Caco-2 (cell line): ENCODE data around the gene CXCL8. TPM values are rescaled to one million over a fixed set of nuclear protein-coding genes. Genes with fewer than 3 reads are reported as not detected.

Source experiments
- BruUV-seq: library from RNA; stranded (reverse); fragments of 400-500 nt; replicated peaks from 2 replicates; lab custom pipeline; 2021; lab: Mats Ljungman, UMichigan
- CTCF ChIA-PET: fragments of 300-600 bp; sonication (Branson Sonifier 250); formaldehyde crosslinking; loops from one replicate; lab custom pipeline; 2022; ENCODE audit warnings: antibody characterized with exemption; lab: Charles Lee
- POLR2A ChIA-PET: fragments of 300-600 bp; sonication (Branson Sonifier 250); formaldehyde crosslinking; loops from one replicate; lab custom pipeline; 2022; ENCODE audit warnings: antibody characterized with exemption; lab: Charles Lee
- DNase-seq, 2 experiments: peaks; one replicate each; pipeline versions ENCODE4 v3.0.0 to v3.0.0-alpha.2; 2020 to 2022
- H3K27me3 ChIP-seq: replicated peaks from 2 replicates; pipeline ENCODE4 v1.6.0; 2011; ENCODE audit warnings: low read length; ENCODE audit not compliant: control insufficient read depth, insufficient read depth
- H3K36me3 ChIP-seq: 2 replicates; pipeline ENCODE4 v1.5.1; 2011; ENCODE audit warnings: low read length; ENCODE audit not compliant: control insufficient read depth, insufficient read depth
- H3K4me1 ChIP-seq: fragments of 250-450 bp; sonication (Bioruptor Pico); 2 replicates; pipeline ENCODE4 v1.5.1; 2020; ENCODE audit warnings: mild to moderate bottlenecking
- H3K4me3 ChIP-seq: 2 replicates; pipeline ENCODE4 v1.5.1; 2011; ENCODE audit warnings: low read depth, mild to moderate bottlenecking, control low read depth, low read length
- H3K9me3 ChIP-seq: fragments of 250-450 bp; sonication (Bioruptor Pico); 2 replicates; pipeline ENCODE4 v1.5.1; 2020; ENCODE audit warnings: mild to moderate bottlenecking, moderate library complexity
- H3K27ac Mint-ChIP-seq: one replicate; pipeline ENCODE4 v1.8.0; 2022; ENCODE audit warnings: mixed read lengths; ENCODE audit not compliant: unreplicated experiment
- H3K27me3 Mint-ChIP-seq: one replicate; pipeline ENCODE4 v1.8.0; 2022; ENCODE audit warnings: mixed read lengths; ENCODE audit not compliant: insufficient read depth, unreplicated experiment
- H3K36me3 Mint-ChIP-seq: one replicate; pipeline ENCODE4 v1.8.0; 2022; ENCODE audit warnings: mild to moderate bottlenecking, mixed read lengths; ENCODE audit not compliant: insufficient read depth, unreplicated experiment
- H3K4me1 Mint-ChIP-seq: one replicate; pipeline ENCODE4 v1.8.0; 2022; ENCODE audit warnings: low read depth, mixed read lengths; ENCODE audit not compliant: unreplicated experiment
- H3K4me3 Mint-ChIP-seq: one replicate; pipeline ENCODE4 v1.8.0; 2022; ENCODE audit warnings: mild to moderate bottlenecking, moderate library complexity, mixed read lengths; ENCODE audit not compliant: unreplicated experiment
- H3K9me3 Mint-ChIP-seq: one replicate; pipeline ENCODE4 v1.8.0; 2022; ENCODE audit warnings: mixed read lengths; ENCODE audit not compliant: unreplicated experiment
- intact Hi-C: fragments of 100-400 bp; cut with micrococcal nuclease; formaldehyde crosslinking; loops from one replicate; pipeline ENCODE4 v1.10.0; 2022; ENCODE audit not compliant: unreplicated experiment
- total RNA-seq: library from RNA; stranded (reverse); gene quantifications from 2 replicates; pipeline ENCODE4 v1.2.3, GENCODE V29; 2022
- TF ChIP-seq, protein P1 (sequence below), 2 experiments: fragments of 200-600 bp in 1 of 2; IDR thresholded peaks; 1 replicate in 1 of 2; 2 replicates in 1 of 2; pipeline versions ENCODE4 v1.5.1 to v1.8.0; 2011 to 2022; ENCODE audit warnings: antibody characterized with exemption in 1 of 2, control low read depth in 1 of 2, inconsistent platforms in 1 of 2, low read depth in 1 of 2, low read length in 1 of 2, mild to moderate bottlenecking in 1 of 2, moderate library complexity in 1 of 2; ENCODE audit not compliant: insufficient read depth in 1 of 2, severe bottlenecking in 1 of 2, unreplicated experiment in 1 of 2

Gene CXCL8
- total RNA-seq, 1 experiment from 2014 or later: 0.18 TPM

GRCh38 chr4:73761856-73762255 is 21.5 kb downstream of the CXCL8 start:
- no peaks in the 10 kb centered on the region for H3K36me3 ChIP-seq
- no TSS peak for BruUV-seq
- H3K36me3 Mint-ChIP-seq: no peaks in the 10 kb centered on the region
- no peaks in the 10 kb centered on the region for H3K4me1 Mint-ChIP-seq
- CTCF ChIA-PET: no interaction called here
- intact Hi-C loops: no loop called here
- no peaks in the 10 kb centered on the region for H3K27me3 ChIP-seq
- no peaks in the 10 kb centered on the region for H3K9me3 ChIP-seq
- POLR2A ChIA-PET: no interaction called here
- no peaks in the 10 kb centered on the region for H3K4me1 ChIP-seq
- DNase-seq: no peak
- H3K4me3 ChIP-seq: no peak overlapping the region
- H3K27ac Mint-ChIP-seq: no peak overlapping the region
- TF ChIP-seq, protein P1, sequence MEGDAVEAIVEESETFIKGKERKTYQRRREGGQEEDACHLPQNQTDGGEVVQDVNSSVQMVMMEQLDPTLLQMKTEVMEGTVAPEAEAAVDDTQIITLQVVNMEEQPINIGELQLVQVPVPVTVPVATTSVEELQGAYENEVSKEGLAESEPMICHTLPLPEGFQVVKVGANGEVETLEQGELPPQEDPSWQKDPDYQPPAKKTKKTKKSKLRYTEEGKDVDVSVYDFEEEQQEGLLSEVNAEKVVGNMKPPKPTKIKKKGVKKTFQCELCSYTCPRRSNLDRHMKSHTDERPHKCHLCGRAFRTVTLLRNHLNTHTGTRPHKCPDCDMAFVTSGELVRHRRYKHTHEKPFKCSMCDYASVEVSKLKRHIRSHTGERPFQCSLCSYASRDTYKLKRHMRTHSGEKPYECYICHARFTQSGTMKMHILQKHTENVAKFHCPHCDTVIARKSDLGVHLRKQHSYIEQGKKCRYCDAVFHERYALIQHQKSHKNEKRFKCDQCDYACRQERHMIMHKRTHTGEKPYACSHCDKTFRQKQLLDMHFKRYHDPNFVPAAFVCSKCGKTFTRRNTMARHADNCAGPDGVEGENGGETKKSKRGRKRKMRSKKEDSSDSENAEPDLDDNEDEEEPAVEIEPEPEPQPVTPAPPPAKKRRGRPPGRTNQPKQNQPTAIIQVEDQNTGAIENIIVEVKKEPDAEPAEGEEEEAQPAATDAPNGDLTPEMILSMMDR (IDR thresholded peaks at IDR 0.05; ENCODE audit: insufficient read depth in 1 of 2, low read depth in 1 of 2, low read length in 1 of 2, severe bottlenecking in 1 of 2, unreplicated experiment in 1 of 2): no peak
- no peaks in the 10 kb centered on the region for H3K9me3 Mint-ChIP-seq
- H3K4me3 Mint-ChIP-seq: no peak overlapping the region
- peaks cover 4% of the 10 kb centered on the region for H3K27me3 Mint-ChIP-seq

GRCh38 chr4:73762409-73762808 is 22.0 kb downstream of the CXCL8 start:
- Histone ChIP-seq H3K4me3 (no peak overlapping the region), H3K36me3 (no peaks in the 10 kb centered on the region), H3K4me1 (no peaks in the 10 kb centered on the region), H3K27me3 (no peaks in the 10 kb centered on the region), H3K9me3 (no peaks in the 10 kb centered on the region)
- no peaks in the 10 kb centered on the region for H3K36me3 Mint-ChIP-seq
- TF ChIP-seq, protein P1 (IDR thresholded peaks at IDR 0.05; ENCODE audit: insufficient read depth in 1 of 2, low read depth in 1 of 2, low read length in 1 of 2, severe bottlenecking in 1 of 2, unreplicated experiment in 1 of 2): no peak
- no TSS peak for BruUV-seq
- H3K9me3 Mint-ChIP-seq: no peaks in the 10 kb centered on the region
- H3K27me3 Mint-ChIP-seq: peaks cover 4% of the 10 kb centered on the region
- no peak overlapping the region for H3K27ac Mint-ChIP-seq
- ChIA-PET POLR2A (no interaction called here), CTCF (no interaction called here)
- intact Hi-C loops: no loop called here
- no peaks in the 10 kb centered on the region for H3K4me1 Mint-ChIP-seq
- no peak overlapping the region for H3K4me3 Mint-ChIP-seq
- no peak for DNase-seq

DNA sequence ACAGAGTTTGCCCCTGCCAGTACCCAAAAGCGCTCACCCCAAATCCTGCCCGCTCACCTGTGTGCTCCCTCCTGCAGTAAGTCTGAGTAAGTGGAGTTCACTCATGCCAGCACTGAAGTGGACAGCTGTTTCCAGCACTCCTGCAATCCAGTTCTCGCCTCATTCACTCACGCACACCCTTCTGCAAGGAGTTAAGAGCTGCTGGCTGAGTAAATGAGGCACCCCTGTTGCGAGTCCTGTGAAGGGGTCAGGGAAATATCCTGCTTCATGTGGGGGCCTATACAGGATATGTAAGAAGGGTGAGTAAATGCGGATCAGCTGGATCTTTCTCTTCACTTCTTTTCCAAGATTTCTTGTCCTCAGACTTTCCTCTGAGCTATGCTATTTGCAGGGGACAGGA is 23.5 kb downstream of the CXCL8 start:
- POLR2A ChIA-PET: no interaction called here
- no peak for DNase-seq
- no peaks in the 10 kb centered on the region for H3K9me3 ChIP-seq
- Mint-ChIP-seq H3K4me1 (no peaks in the 10 kb centered on the region), H3K9me3 (no peaks in the 10 kb centered on the region), H3K36me3 (no peaks in the 10 kb centered on the region), H3K27ac (no peak overlapping the region), H3K27me3 (peaks cover 4% of the 10 kb centered on the region), H3K4me3 (no peak overlapping the region)
- no TSS peak for BruUV-seq
- no peaks in the 10 kb centered on the region for H3K4me1 ChIP-seq
- H3K36me3 ChIP-seq: no peaks in the 10 kb centered on the region
- CTCF ChIA-PET: no interaction called here
- intact Hi-C loops: no loop called here
- no peaks in the 10 kb centered on the region for H3K27me3 ChIP-seq
- TF ChIP-seq, protein P1 (IDR thresholded peaks at IDR 0.05; ENCODE audit: insufficient read depth in 1 of 2, low read depth in 1 of 2, low read length in 1 of 2, severe bottlenecking in 1 of 2, unreplicated experiment in 1 of 2): no peak
- no peak overlapping the region for H3K4me3 ChIP-seq
